BLaER1 (cell line): ENCODE data around the gene PLEKHO1.
"Not testable (repeated sequence)": the region's sequence is repeated elsewhere in the genome, so short reads cannot be mapped to it uniquely, and the experiment has no call there.

Experiments used
- H3K27ac ChIP-seq: shearing (Covaris generic); formaldehyde crosslinking; 2 replicates; pipeline ENCODE4 v1.8.1; 2022
- H3K27me3 ChIP-seq: shearing (Covaris generic); formaldehyde crosslinking; 2 replicates; pipeline ENCODE4 v1.8.1; 2022
- H3K36me3 ChIP-seq: shearing (Covaris generic); formaldehyde crosslinking; 2 replicates; pipeline ENCODE4 v1.8.1; 2022
- H3K4me1 ChIP-seq: shearing (Covaris generic); formaldehyde crosslinking; 2 replicates; pipeline ENCODE4 v1.8.1; 2022
- H3K4me2 ChIP-seq: shearing (Covaris generic); formaldehyde crosslinking; 2 replicates; pipeline ENCODE4 v1.8.1; 2022
- H3K4me3 ChIP-seq: shearing (Covaris generic); formaldehyde crosslinking; 2 replicates; pipeline ENCODE4 v1.8.1; 2022
- H3K9ac ChIP-seq: shearing (Covaris generic); formaldehyde crosslinking; 2 replicates; pipeline ENCODE4 v1.8.1; 2022
- H3K9me3 ChIP-seq: shearing (Covaris generic); formaldehyde crosslinking; 2 replicates; pipeline ENCODE4 v1.8.1; 2022
- H4K20me1 ChIP-seq: shearing (Covaris generic); formaldehyde crosslinking; 2 replicates; pipeline ENCODE4 v1.8.1; 2022
- Cebpa-rat ChIP-seq: shearing (Covaris generic); IDR thresholded peaks from 2 replicates; pipeline ENCODE4 v1.8.1; 2022

PLEKHO1 gene

GRCh38 chr1:150126811-150127210 lies 22.9 kb upstream of the PLEKHO1 start:
- Histone ChIP-seq H3K36me3 (no peaks in the 10 kb centered on the region), H3K9me3 (no peaks in the 10 kb centered on the region), H3K9ac (no peak overlapping the region), H3K4me3 (no peak overlapping the region), H3K4me1 (no peaks in the 10 kb centered on the region), H3K27me3 (no peaks in the 10 kb centered on the region), H4K20me1 (no peaks in the 10 kb centered on the region), H3K27ac (no peak overlapping the region), H3K4me2 (no peak overlapping the region)
- TF ChIP-seq Cebpa-rat, result no peak

GRCh38 chr1:150127464-150127863 lies 22.3 kb upstream of the PLEKHO1 start:
- TF ChIP-seq Cebpa-rat, result no peak

GRCh38 chr1:150127868-150128267 lies 21.8 kb upstream of the PLEKHO1 start:
- H3K9me3 ChIP-seq, result no peaks in the 10 kb centered on the region
- H3K4me2 ChIP-seq, result no peak overlapping the region
- no peak overlapping the region for H3K9ac ChIP-seq
- H3K27ac ChIP-seq, result no peak overlapping the region
- no peaks in the 10 kb centered on the region for H3K27me3 ChIP-seq
- H3K4me1 ChIP-seq, result no peaks in the 10 kb centered on the region
- no peak overlapping the region for H3K4me3 ChIP-seq
- H3K36me3 ChIP-seq, result no peaks in the 10 kb centered on the region
- TF ChIP-seq Cebpa-rat, result no peak
- no peaks in the 10 kb centered on the region for H4K20me1 ChIP-seq

More at GRCh38 chr1:150127464-150127863, 22.3 kb upstream of the PLEKHO1 start:
- Histone ChIP-seq H4K20me1 (no peaks in the 10 kb centered on the region), H3K9ac (no peak overlapping the region), H3K9me3 (no peaks in the 10 kb centered on the region), H3K4me1 (no peaks in the 10 kb centered on the region), H3K4me3 (no peak overlapping the region), H3K4me2 (no peak overlapping the region), H3K27ac (no peak overlapping the region), H3K36me3 (no peaks in the 10 kb centered on the region), H3K27me3 (no peaks in the 10 kb centered on the region)

GRCh38 chr1:150132372-150132771 lies 17.3 kb upstream of the PLEKHO1 start:
- Histone ChIP-seq H3K9ac (no peak overlapping the region), H3K36me3 (no peaks in the 10 kb centered on the region), H4K20me1 (no peaks in the 10 kb centered on the region), H3K4me1 (peaks cover 5% of the 10 kb centered on the region), H3K4me2 (no peak overlapping the region), H3K4me3 (no peak overlapping the region), H3K27ac (no peak overlapping the region), H3K9me3 (no peaks in the 10 kb centered on the region), H3K27me3 (no peaks in the 10 kb centered on the region)
- no peak for TF ChIP-seq Cebpa-rat

GRCh38 chr1:150134537-150134936 lies 15.2 kb upstream of the PLEKHO1 start:
- Histone ChIP-seq H3K27me3 (no peaks in the 10 kb centered on the region), H3K9me3 (no peaks in the 10 kb centered on the region), H3K27ac (no peak overlapping the region), H4K20me1 (no peaks in the 10 kb centered on the region), H3K4me3 (no peak overlapping the region), H3K4me1 (peaks cover 16% of the 10 kb centered on the region), H3K4me2 (no peak overlapping the region), H3K9ac (no peak overlapping the region), H3K36me3 (no peaks in the 10 kb centered on the region)
- TF ChIP-seq Cebpa-rat, result no peak

GRCh38 chr1:150135400-150135799 lies 14.3 kb upstream of the PLEKHO1 start:
- peaks cover 16% of the 10 kb centered on the region for H3K4me1 ChIP-seq
- not testable (repeated sequence) for H3K9ac ChIP-seq, H3K27ac ChIP-seq, H4K20me1 ChIP-seq, H3K9me3 ChIP-seq, H3K36me3 ChIP-seq, H3K4me2 ChIP-seq, H3K27me3 ChIP-seq, H3K4me3 ChIP-seq

- H3K27me3 ChIP-seq, result no peaks in the 10 kb centered on the region
- peak overlapping the region; percentile 41 for H3K4me2 ChIP-seq
- H3K27ac ChIP-seq, result no peak overlapping the region
- no peaks in the 10 kb centered on the region for H3K9me3 ChIP-seq
- H3K36me3 ChIP-seq, result no peaks in the 10 kb centered on the region
- H3K4me1 ChIP-seq, result peaks cover 16% of the 10 kb centered on the region
- no peaks in the 10 kb centered on the region for H4K20me1 ChIP-seq
- no peak overlapping the region for H3K4me3 ChIP-seq
- TF ChIP-seq Cebpa-rat, result no peak
- H3K9ac ChIP-seq, result no peak overlapping the region
Measured at GRCh38 chr1:150138044-150138443, 11.7 kb upstream of the PLEKHO1 start.

- TF ChIP-seq Cebpa-rat, result no peak
- Histone ChIP-seq H3K4me3 (no peak overlapping the region), H3K4me2 (no peak overlapping the region), H3K4me1 (peaks cover 34% of the 10 kb centered on the region), H3K27ac (no peak overlapping the region), H3K9ac (no peak overlapping the region), H3K9me3 (no peaks in the 10 kb centered on the region), H4K20me1 (no peaks in the 10 kb centered on the region), H3K36me3 (no peaks in the 10 kb centered on the region), H3K27me3 (no peaks in the 10 kb centered on the region)
Measured at GRCh38 chr1:150141452-150141851, 8.3 kb upstream of the PLEKHO1 start.

GRCh38 chr1:150142083-150142482 lies 7.6 kb upstream of the PLEKHO1 start:
- Histone ChIP-seq H3K27ac (no peak overlapping the region), H3K9me3 (no peaks in the 10 kb centered on the region), H3K4me1 (peaks cover 38% of the 10 kb centered on the region), H4K20me1 (no peaks in the 10 kb centered on the region), H3K9ac (no peak overlapping the region), H3K36me3 (no peaks in the 10 kb centered on the region), H3K4me3 (no peak overlapping the region), H3K4me2 (no peak overlapping the region), H3K27me3 (no peaks in the 10 kb centered on the region)
- no peak for TF ChIP-seq Cebpa-rat

GRCh38 chr1:150144606-150145005 lies 5.1 kb upstream of the PLEKHO1 start:
- no peak for TF ChIP-seq Cebpa-rat
- H3K27ac ChIP-seq, result 0 out of 2 replicates have a peak overlapping the region, but pooled peaks have one; percentile 10
- H3K36me3 ChIP-seq, result no peaks in the 10 kb centered on the region
- H3K4me2 ChIP-seq, result peak overlapping the region; percentile 76
- H4K20me1 ChIP-seq, result no peaks in the 10 kb centered on the region
- H3K4me3 ChIP-seq, result no peak overlapping the region
- peaks cover 45% of the 10 kb centered on the region for H3K4me1 ChIP-seq
- no peaks in the 10 kb centered on the region for H3K9me3 ChIP-seq
- no peaks in the 10 kb centered on the region for H3K27me3 ChIP-seq
- H3K9ac ChIP-seq, result no peak overlapping the region

- H3K9ac ChIP-seq, H3K4me2 ChIP-seq, H3K9me3 ChIP-seq, H3K36me3 ChIP-seq, H4K20me1 ChIP-seq, H3K27me3 ChIP-seq, H3K4me3 ChIP-seq, H3K27ac ChIP-seq: not testable (repeated sequence)
- peaks cover 45% of the 10 kb centered on the region for H3K4me1 ChIP-seq
Measured at GRCh38 chr1:150146016-150146415, 3.7 kb upstream of the PLEKHO1 start.
